Subcutaneous abdominal adipose tissue (tissue), 5 donors: ENCODE results near the gene COL16A1.

ENCODE experiments used
- H3K27ac ChIP-seq: one replicate; pipeline ENCODE4 v1.7.0; 2013; ENCODE audit warnings: low read depth, mild to moderate bottlenecking, inconsistent platforms, low read length, moderate library complexity
- H3K27me3 ChIP-seq, 5 donors: one replicate each; pipeline ENCODE4 v1.7.0; 2013; ENCODE audit warnings: low read length in 5 of 5, inconsistent platforms in 1 of 5; ENCODE audit not compliant: control insufficient read depth in 5 of 5, insufficient read depth in 4 of 5
- H3K36me3 ChIP-seq, 5 donors: one replicate each; pipeline ENCODE4 v1.7.0; 2013; ENCODE audit warnings: low read length in 5 of 5; ENCODE audit not compliant: control insufficient read depth in 5 of 5, insufficient read depth in 5 of 5
- H3K4me1 ChIP-seq, 5 donors: one replicate each; pipeline ENCODE4 v1.7.0; 2013; ENCODE audit warnings: low read length in 5 of 5, mild to moderate bottlenecking in 3 of 5, moderate library complexity in 1 of 5; ENCODE audit not compliant: control insufficient read depth in 5 of 5, insufficient read depth in 5 of 5
- H3K4me3 ChIP-seq, 5 donors: one replicate each; pipeline ENCODE4 v1.7.0; 2013; ENCODE audit warnings: low read length in 5 of 5, low read depth in 1 of 5
- H3K9ac ChIP-seq, 5 donors: one replicate each; pipeline ENCODE4 v1.7.0; 2013; ENCODE audit warnings: low read length in 5 of 5, mild to moderate bottlenecking in 4 of 5, moderate library complexity in 3 of 5
- H3K9me3 ChIP-seq, 5 donors: one replicate each; pipeline ENCODE4 v1.7.0; 2013; ENCODE audit warnings: low read length in 5 of 5; ENCODE audit not compliant: control insufficient read depth in 5 of 5
- donor health status: healthy.
- donor health status: healthy.
- donor health status: healthy.
- donor health status: healthy.
- donor health status: healthy.

COL16A1 gene

DNA sequence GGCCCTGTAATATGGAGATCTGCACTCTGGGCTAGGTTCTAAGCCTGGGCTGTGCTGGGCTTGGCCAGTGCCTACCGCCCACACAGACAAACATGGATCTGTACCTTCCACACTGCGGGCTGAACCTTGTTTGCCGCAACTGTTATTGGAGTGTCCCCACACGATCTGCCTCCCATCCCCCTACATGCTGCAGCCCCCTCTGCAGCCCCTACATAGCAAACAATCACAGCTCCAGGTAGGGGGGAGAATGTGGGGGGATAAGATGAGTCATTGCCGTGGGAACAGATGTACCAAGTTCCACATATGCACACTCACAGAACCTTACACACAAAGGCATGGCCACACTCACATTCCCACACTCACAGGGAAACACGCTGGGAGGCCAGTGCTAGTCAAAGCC, 88.4 kb downstream of the COL16A1 start:
- Histone ChIP-seq H3K9me3 (no peaks in the 10 kb centered on the region), H3K27ac (no peak overlapping the region), H3K4me1 (peaks cover 1 to 38% (median 14%) of the 10 kb centered on the region in 5 donors), H3K27me3 (peaks cover 5 to 25% (median 14%) of the 10 kb centered on the region in 5 donors), H3K4me3 (no peak overlapping the region), H3K36me3 (no peaks in the 10 kb centered on the region), H3K9ac (no peak overlapping the region)

GRCh38 chr1:31614414-31615005, 89.3 kb downstream of the COL16A1 start:
- Histone ChIP-seq H3K9me3 (no peaks in the 10 kb centered on the region), H3K4me3 (no peak overlapping the region), H3K36me3 (no peaks in the 10 kb centered on the region), H3K4me1 (peaks cover 1 to 38% (median 14%) of the 10 kb centered on the region in 5 donors), H3K9ac (no peak overlapping the region), H3K27ac (no peak overlapping the region), H3K27me3 (peaks cover 5 to 25% (median 14%) of the 10 kb centered on the region in 5 donors)

DNA sequence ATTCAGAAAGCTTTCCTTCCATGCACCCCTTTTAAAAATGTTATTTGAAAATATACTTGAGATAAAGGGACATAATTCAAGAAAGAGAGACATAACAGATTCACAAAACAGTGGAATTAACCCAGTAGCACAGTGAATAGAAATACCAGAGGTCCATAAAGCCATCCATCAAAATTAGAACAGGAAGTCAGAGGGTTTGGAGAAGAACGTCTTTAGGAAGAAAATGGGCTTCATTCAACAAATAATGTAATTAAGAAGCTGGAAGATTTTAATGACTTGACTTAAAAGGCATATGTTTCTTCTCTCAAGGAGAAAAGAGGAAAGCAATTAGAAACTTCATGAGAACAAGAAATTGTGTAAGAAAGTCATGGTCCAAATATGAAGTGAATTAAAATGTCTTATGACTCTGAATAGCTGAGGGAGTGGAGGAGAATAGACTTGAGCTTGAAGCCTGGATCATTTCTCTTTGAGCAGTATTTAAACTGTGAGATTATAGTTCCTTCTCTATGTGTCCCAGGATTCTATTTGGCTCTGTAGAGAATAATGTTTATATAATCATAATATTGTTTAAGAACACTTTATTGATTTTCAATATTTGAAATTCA, 94.2 kb downstream of the COL16A1 start:
- H3K27me3 ChIP-seq = no peaks in the 10 kb centered on the region
- H3K9me3 ChIP-seq = no peaks in the 10 kb centered on the region
- H3K36me3 ChIP-seq = no peaks in the 10 kb centered on the region
- no peak overlapping the region for H3K9ac ChIP-seq
- no peak overlapping the region for H3K4me3 ChIP-seq
- H3K4me1 ChIP-seq = peaks cover 0 to 23% (median 7%) of the 10 kb centered on the region in 5 donors
- H3K27ac ChIP-seq = no peak overlapping the region

DNA sequence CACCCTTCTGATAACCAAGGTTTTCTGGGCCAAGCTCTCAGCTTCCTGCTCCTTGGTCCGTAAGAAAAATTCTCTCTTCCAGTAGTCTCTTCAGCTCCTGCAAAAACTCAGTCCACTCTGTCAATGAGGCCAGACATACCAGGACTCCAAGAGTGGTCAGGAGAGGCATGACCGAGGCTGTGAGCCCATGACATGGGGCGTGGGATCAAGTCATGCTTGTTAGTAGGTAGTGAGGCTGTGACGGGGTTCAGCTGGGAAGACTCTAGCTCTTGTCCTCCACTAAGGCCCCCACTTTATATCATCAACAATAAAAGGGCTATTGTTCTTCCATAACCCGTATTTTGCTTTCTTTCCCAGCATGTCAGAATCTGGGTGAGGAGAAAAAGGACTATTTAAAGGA, 96.5 kb downstream of the COL16A1 start:
- Histone ChIP-seq H3K9ac (no peak overlapping the region), H3K27ac (no peak overlapping the region), H3K4me3 (no peak overlapping the region), H3K9me3 (no peaks in the 10 kb centered on the region), H3K4me1 (peaks cover 0 to under 1% (median 0%) of the 10 kb centered on the region in 5 donors), H3K36me3 (no peaks in the 10 kb centered on the region), H3K27me3 (no peaks in the 10 kb centered on the region)

- Histone ChIP-seq H3K27me3 (no peaks in the 10 kb centered on the region), H3K4me1 (no peaks in the 10 kb centered on the region), H3K36me3 (no peaks in the 10 kb centered on the region), H3K9ac (no peak overlapping the region), H3K27ac (no peak overlapping the region), H3K9me3 (no peaks in the 10 kb centered on the region), H3K4me3 (no peak overlapping the region)
These were observed 97.8 kb downstream of the COL16A1 start for GRCh38 chr1:31605908-31606427.
